ENCODE data around the gene ADAMTS19.
A peak's percentile ranks its signal among the peaks of the same experiment; 100 is the strongest.

ADAMTS19 gene

DNA sequence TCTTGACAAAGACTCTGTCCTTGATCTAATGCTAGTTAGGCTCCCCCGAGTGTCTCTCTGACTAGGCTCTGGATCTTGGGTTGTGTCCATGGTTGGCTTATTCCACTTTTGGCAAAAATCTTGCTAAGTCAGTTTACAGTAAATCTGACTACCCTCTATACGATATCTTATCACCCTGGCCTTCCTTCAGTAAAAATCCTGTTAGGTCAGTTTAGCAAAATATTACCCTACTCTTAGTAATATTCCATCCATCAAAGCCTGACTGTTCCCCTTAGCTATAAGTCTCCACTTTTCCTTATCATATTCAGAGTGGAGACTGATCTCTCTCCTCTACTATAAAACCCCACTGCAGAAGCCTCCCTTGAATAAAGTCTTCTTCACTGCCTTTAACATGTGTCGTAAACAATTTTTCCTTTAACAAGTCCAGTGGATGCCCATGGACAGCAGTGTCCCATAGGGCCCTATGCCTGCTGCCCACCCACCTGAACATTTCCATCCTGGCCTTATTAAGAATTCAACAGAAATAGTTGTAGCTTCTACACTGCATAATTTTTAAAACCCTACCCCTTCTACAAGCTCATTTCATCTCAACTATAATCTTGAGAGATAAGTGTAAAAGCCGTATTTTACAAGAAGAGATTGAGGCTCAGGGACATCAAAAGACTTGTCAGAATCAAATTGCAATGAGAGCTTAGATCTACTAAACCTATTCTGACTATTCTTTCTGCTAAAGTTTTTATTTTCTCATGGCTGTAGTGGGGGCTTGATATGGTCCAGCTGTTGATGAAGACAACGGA is 310.1 kb downstream of the ADAMTS19 start:
- no peak for DNase-seq (ENCODE audit: low read depth)
- H3K4me3 ChIP-seq (ENCODE audit: control insufficient read depth, low read depth, low read length) = no peak overlapping the region
- TF ChIP-seq, protein P1, sequence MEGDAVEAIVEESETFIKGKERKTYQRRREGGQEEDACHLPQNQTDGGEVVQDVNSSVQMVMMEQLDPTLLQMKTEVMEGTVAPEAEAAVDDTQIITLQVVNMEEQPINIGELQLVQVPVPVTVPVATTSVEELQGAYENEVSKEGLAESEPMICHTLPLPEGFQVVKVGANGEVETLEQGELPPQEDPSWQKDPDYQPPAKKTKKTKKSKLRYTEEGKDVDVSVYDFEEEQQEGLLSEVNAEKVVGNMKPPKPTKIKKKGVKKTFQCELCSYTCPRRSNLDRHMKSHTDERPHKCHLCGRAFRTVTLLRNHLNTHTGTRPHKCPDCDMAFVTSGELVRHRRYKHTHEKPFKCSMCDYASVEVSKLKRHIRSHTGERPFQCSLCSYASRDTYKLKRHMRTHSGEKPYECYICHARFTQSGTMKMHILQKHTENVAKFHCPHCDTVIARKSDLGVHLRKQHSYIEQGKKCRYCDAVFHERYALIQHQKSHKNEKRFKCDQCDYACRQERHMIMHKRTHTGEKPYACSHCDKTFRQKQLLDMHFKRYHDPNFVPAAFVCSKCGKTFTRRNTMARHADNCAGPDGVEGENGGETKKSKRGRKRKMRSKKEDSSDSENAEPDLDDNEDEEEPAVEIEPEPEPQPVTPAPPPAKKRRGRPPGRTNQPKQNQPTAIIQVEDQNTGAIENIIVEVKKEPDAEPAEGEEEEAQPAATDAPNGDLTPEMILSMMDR (IDR thresholded peaks at IDR 0.05; ENCODE audit: control insufficient read depth, insufficient read depth, low read depth, low read length, missing control alignments) = no peak

DNA sequence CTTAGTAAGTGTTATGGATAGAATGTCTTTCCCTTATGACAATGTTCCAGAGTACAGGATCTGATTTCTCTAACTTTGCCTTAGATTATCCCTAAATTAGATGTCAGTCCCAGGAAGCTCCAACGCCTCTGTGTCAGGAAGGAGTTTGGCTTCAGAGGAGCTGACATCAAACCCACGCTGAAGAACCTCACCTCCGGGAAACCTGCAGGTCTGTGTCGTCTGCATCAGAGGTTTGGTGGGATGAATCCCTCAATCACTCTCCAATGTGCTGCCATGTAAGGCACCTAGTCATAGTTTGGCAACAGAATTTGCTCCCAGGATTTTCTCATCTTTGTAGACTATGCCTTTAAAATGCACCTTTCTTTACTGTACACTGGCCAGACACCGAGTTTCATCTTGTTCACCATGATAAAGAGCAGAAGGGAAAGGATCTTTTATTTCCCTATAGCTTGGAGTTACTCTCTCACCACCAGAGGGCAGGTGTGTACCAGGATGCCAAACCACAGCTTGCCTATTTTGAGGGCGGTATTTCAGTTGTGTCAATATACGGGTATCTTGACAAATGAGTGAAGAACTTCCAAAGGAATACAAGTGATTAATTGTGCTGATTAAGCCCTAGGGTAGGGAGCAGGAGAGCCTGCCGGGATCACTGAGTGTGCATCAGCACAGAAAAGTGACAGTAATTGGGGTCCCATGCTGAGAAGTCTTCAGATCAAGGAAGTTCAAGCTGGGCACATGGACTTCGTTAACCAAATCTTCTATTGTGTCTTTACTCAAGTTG is 311.1 kb downstream of the ADAMTS19 start:
- no peak overlapping the region for H3K4me3 ChIP-seq (ENCODE audit: control insufficient read depth, low read depth, low read length)
- TF ChIP-seq, protein P1 (IDR thresholded peaks at IDR 0.05; ENCODE audit: control insufficient read depth, insufficient read depth, low read depth, low read length, missing control alignments) = peak; percentile 80
- peak; percentile 17 for DNase-seq (ENCODE audit: low read depth)

DNA sequence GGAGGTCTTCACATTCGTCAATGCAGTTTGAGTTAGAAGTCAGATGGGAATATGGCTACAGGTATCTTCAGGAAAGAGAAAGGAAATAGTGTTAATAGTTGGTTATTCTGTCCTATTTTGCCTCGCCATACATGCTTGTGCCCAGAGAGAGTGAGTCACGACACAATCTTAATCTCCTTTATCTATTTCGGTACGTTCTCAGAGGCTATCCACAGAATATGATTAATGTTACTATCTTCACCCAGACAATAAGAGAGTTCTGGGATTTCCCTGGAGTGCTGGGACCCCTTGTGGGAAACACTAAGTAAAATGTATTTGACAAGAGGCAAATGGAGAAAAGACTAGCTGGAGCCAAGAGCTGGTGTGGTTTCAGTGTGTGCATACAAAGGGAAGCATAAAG is 313.3 kb downstream of the ADAMTS19 start:
- no peak for DNase-seq (ENCODE audit: low read depth)
- TF ChIP-seq, protein P1 (IDR thresholded peaks at IDR 0.05; ENCODE audit: control insufficient read depth, insufficient read depth, low read depth, low read length, missing control alignments) = no peak
- H3K4me3 ChIP-seq (ENCODE audit: control insufficient read depth, low read depth, low read length) = no peak overlapping the region

DNA sequence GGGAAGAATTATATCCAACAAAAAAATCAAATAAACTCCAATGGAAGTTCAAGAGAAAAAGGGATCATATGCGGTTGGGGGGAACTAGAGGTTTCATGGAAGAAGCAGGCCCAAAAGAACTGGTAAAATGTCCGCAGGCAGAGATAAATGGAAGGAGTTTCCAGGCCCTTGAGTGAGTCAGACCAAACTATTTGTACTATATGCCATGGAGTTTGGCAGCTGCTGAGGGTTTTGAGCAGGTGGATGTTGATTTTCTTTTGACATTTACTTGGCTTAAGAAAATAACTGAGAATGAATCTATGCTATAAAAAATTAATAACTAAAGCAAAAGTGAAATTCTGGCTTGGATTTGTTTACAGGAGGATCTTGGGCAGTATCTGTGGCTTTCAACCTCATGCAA is 321.5 kb downstream of the ADAMTS19 start:
- no peak overlapping the region for H3K4me3 ChIP-seq (ENCODE audit: control insufficient read depth, low read depth, low read length)
- DNase-seq (ENCODE audit: low read depth) = no peak
- TF ChIP-seq, protein P1 (IDR thresholded peaks at IDR 0.05; ENCODE audit: control insufficient read depth, insufficient read depth, low read depth, low read length, missing control alignments) = no peak

Measured in AG09309 (cell line).